MM.1S (cell line): Measurements from ENCODE around the gene ASPDH.
"Not testable (repeated sequence)": the region's sequence is repeated elsewhere in the genome, so short reads cannot be mapped to it uniquely, and the experiment has no call there.

Source experiments
- DNase-seq: peaks from one replicate; pipeline ENCODE4 v3.0.0-alpha.2; 2015
- H2AFZ ChIP-seq: fragments of 300-600 bp; sonication (generic); 2 replicates; pipeline ENCODE4 v1.6.0; 2016; ENCODE audit warnings: antibody characterized with exemption, low read length
- H3F3A ChIP-seq: fragments of 300-600 bp; sonication (generic); 2 replicates; pipeline ENCODE4 v1.6.1; 2016; ENCODE audit warnings: mild to moderate bottlenecking, antibody characterized with exemption, low read length, moderate library complexity, mixed read lengths; ENCODE audit not compliant: insufficient read depth
- H3K27ac ChIP-seq: fragments of 300-600 bp; sonication (generic); 2 replicates; pipeline ENCODE4 v1.5.1; 2016; ENCODE audit warnings: mild to moderate bottlenecking, low read length
- H3K27me3 ChIP-seq: fragments of 300-600 bp; sonication (generic); replicated peaks from 2 replicates; pipeline ENCODE4 v1.6.0; 2016; ENCODE audit warnings: low read length; ENCODE audit not compliant: insufficient read depth
- H3K36me3 ChIP-seq: fragments of 300-600 bp; sonication (generic); replicated peaks from 2 replicates; pipeline ENCODE4 v1.6.1; 2016; ENCODE audit warnings: mild to moderate bottlenecking, low read length, mixed read lengths; ENCODE audit not compliant: insufficient read depth
- H3K4me1 ChIP-seq: fragments of 300-600 bp; sonication (generic); 2 replicates; pipeline ENCODE4 v1.6.1; 2016; ENCODE audit warnings: low read length, mixed read lengths
- H3K4me2 ChIP-seq: fragments of 300-600 bp; sonication (generic); 2 replicates; pipeline ENCODE4 v1.6.0; 2016; ENCODE audit warnings: low read depth, low read length
- H3K4me3 ChIP-seq: fragments of 300-600 bp; sonication (generic); 2 replicates; pipeline ENCODE4 v1.5.1; 2016; ENCODE audit warnings: low read length, mixed read lengths
- H3K79me2 ChIP-seq: fragments of 300-600 bp; sonication (generic); 2 replicates; pipeline ENCODE4 v1.6.1; 2016; ENCODE audit warnings: mixed run types, low read length, mixed read lengths
- H3K9ac ChIP-seq: fragments of 300-600 bp; sonication (generic); 2 replicates; pipeline ENCODE4 v1.6.1; 2016; ENCODE audit warnings: low read length, mixed read lengths
- H3K9me2 ChIP-seq: fragments of 300-600 bp; sonication (generic); replicated peaks from 2 replicates; pipeline ENCODE4 v1.6.1; 2016; ENCODE audit warnings: mild to moderate bottlenecking, low read length, mixed read lengths; ENCODE audit not compliant: insufficient read depth
- H3K9me3 ChIP-seq: fragments of 300-600 bp; sonication (generic); replicated peaks from 2 replicates; pipeline ENCODE4 v1.6.1; 2016; ENCODE audit warnings: mild to moderate bottlenecking, low read length, mixed read lengths; ENCODE audit not compliant: insufficient read depth
- H4K20me1 ChIP-seq: fragments of 300-600 bp; sonication (generic); 2 replicates; pipeline ENCODE4 v1.6.1; 2016; ENCODE audit warnings: mild to moderate bottlenecking, low read length, moderate library complexity, mixed read lengths; ENCODE audit not compliant: insufficient read depth
- EZH2 ChIP-seq: fragments of 300-600 bp; sonication (generic); optimal IDR thresholded peaks from 2 replicates; pipeline ENCODE3; 2017; ENCODE audit warnings: low read depth, mild to moderate bottlenecking, antibody characterized with exemption, low read length, mixed read lengths
- EZH2phosphoT487 ChIP-seq: fragments of 300-600 bp; sonication (generic); IDR thresholded peaks from 2 replicates; pipeline ENCODE4 v1.6.1; 2018; ENCODE audit warnings: antibody characterized with exemption, low read length
- TF ChIP-seq, protein P1 (sequence below): fragments of 300-600 bp; sonication (generic); IDR thresholded peaks from 2 replicates; pipeline ENCODE4 v1.5.1; 2016; ENCODE audit warnings: antibody characterized with exemption, low read length, mixed read lengths

ASPDH gene

DNA sequence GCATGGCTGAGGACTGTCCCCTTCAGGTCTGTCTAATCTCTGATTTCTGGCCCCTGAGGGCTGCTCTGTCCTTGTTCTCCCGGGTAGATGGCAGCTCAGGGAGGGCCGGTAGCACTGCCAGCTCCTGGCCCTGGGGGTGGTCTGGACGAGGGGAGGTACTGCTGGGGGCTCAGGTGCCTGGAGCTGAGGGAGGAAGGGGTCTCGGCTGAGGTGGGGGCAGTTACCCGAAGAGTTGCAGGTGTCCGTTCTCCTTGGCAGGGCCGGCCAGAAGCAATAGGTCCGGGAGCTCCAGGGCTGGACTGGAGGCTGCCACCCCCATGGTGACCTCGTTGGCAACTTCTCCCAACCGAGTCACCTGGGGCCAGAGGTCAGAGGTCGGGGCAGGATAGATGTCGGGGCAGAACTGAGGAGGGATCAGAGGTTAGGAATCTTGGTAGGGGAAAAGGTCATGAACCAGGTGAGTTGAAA lies 38.6 kb downstream of the ASPDH start:
- Histone ChIP-seq H4K20me1 (peaks cover 3% of the 10 kb centered on the region; the same call in 1 of the 2 replicates), H3K79me2 (peaks cover 31% of the 10 kb centered on the region), H3K27me3 (peaks cover 10% of the 10 kb centered on the region; the same call in 1 of the 2 replicates), H3F3A (peaks cover 5% of the 10 kb centered on the region; the same call in 1 of the 2 replicates), H3K9ac (no peak overlapping the region), H3K9me3 (no peaks in the 10 kb centered on the region), H2AFZ (no peak overlapping the region), H3K9me2 (no peaks in the 10 kb centered on the region), H3K4me3 (no peak overlapping the region), H3K4me1 (no peaks in the 10 kb centered on the region), H3K27ac (no peak overlapping the region), H3K4me2 (no peak overlapping the region), H3K36me3 (no peaks in the 10 kb centered on the region)
- no peak for DNase-seq
- TF ChIP-seq EZH2phosphoT487: no peak
- TF ChIP-seq EZH2: no peak
- TF ChIP-seq, protein P1, sequence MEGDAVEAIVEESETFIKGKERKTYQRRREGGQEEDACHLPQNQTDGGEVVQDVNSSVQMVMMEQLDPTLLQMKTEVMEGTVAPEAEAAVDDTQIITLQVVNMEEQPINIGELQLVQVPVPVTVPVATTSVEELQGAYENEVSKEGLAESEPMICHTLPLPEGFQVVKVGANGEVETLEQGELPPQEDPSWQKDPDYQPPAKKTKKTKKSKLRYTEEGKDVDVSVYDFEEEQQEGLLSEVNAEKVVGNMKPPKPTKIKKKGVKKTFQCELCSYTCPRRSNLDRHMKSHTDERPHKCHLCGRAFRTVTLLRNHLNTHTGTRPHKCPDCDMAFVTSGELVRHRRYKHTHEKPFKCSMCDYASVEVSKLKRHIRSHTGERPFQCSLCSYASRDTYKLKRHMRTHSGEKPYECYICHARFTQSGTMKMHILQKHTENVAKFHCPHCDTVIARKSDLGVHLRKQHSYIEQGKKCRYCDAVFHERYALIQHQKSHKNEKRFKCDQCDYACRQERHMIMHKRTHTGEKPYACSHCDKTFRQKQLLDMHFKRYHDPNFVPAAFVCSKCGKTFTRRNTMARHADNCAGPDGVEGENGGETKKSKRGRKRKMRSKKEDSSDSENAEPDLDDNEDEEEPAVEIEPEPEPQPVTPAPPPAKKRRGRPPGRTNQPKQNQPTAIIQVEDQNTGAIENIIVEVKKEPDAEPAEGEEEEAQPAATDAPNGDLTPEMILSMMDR: no peak

DNA sequence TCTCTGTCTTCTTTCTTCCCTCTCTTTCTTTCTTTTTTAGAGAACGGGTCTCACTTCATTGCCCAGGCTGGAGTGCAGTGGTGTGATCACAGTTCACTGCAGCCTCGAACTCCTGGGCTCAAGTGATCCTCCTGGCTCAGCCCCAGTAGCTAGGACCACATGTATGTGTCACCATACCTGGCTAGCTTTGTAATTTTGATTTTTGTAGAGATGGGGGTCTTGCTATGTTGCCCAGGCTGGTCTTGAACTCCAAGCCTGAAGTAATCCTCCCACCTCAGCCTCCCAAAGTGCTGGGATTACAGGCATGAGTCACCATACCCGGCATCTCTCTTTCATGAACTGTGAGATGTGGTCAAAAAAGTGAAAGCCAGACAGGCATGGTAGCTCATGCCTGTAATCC lies 40.4 kb downstream of the ASPDH start:
- H3K9me3 ChIP-seq, H3K9me2 ChIP-seq, H3K4me2 ChIP-seq, H2AFZ ChIP-seq, H4K20me1 ChIP-seq, DNase-seq, H3K27ac ChIP-seq, H3F3A ChIP-seq, H3K4me3 ChIP-seq, H3K4me1 ChIP-seq, H3K9ac ChIP-seq, H3K36me3 ChIP-seq: not testable (repeated sequence)
- peaks cover 18% of the 10 kb centered on the region for H3K79me2 ChIP-seq
- peaks cover 27% of the 10 kb centered on the region for H3K27me3 ChIP-seq

DNA sequence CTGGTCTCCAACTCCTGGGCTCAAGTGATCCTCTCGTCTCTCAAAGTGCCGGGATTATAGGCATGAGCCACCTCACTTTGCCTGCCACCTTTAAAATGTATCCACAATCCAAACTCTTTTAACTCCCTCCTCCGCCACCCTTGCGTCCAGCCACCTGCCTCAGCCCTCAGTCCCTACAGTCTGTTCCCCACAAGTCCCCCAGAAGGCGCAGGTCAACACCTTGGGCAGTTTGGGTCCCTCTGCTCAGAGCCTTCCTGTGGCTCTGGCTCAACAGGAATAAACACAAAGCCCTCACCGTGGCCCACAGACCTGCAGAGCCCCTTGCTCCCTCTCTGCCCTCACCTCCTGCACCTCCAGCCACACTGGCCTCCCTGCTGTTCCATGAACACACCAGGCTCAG lies 44.9 kb downstream of the ASPDH start:
- DNase-seq: no peak
- Histone ChIP-seq H3K9ac (no peak overlapping the region), H4K20me1 (no peaks in the 10 kb centered on the region), H3K9me2 (no peaks in the 10 kb centered on the region), H3K4me3 (no peak overlapping the region), H3K27ac (no peak overlapping the region), H3K36me3 (no peaks in the 10 kb centered on the region), H3K4me1 (no peaks in the 10 kb centered on the region), H3F3A (no peaks in the 10 kb centered on the region), H3K27me3 (peaks cover 70% of the 10 kb centered on the region), H3K79me2 (no peaks in the 10 kb centered on the region), H3K9me3 (no peaks in the 10 kb centered on the region), H3K4me2 (no peak overlapping the region), H2AFZ (no peak overlapping the region)
- TF ChIP-seq EZH2phosphoT487 (no peak), EZH2 (no peak)
- TF ChIP-seq, protein P1: no peak

DNA sequence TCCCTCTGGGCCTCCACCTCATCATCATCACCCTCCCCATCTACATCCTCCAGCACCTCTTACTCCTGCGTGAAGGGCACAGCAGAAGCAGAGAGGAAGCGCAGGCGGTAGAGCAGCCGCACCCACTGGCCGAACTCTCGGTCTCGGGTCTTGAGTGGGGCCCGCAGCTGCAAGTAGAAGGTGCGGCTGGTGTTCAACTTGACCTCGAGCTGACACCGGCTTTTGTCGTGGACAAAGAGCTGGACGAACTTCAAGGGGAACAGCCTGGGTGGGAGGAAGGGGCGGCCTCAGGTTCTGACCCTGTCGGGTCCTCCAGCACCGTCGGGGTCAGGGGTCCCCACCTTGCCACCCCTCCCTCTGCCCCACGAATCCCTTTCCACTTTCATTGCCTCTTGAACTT lies 46.1 kb downstream of the ASPDH start:
- no peaks in the 10 kb centered on the region for H4K20me1 ChIP-seq
- TF ChIP-seq EZH2phosphoT487 (no peak), EZH2 (no peak)
- TF ChIP-seq, protein P1: no peak
- no peaks in the 10 kb centered on the region for H3K36me3 ChIP-seq
- DNase-seq: no peak
- no peaks in the 10 kb centered on the region for H3K9me2 ChIP-seq
- H3K9ac ChIP-seq: no peak overlapping the region
- H3K9me3 ChIP-seq: no peaks in the 10 kb centered on the region
- no peak overlapping the region for H2AFZ ChIP-seq
- peaks cover 76% of the 10 kb centered on the region for H3K27me3 ChIP-seq
- H3K27ac ChIP-seq: no peak overlapping the region
- no peaks in the 10 kb centered on the region for H3F3A ChIP-seq
- no peak overlapping the region for H3K4me3 ChIP-seq
- H3K4me1 ChIP-seq: no peaks in the 10 kb centered on the region
- no peaks in the 10 kb centered on the region for H3K79me2 ChIP-seq
- H3K4me2 ChIP-seq: no peak overlapping the region
